Stimulated activated CD4-positive, alpha-beta T cell treated with anti-CD3 and anti-CD28 coated beads, Interleukin-1b, Interleukin-23, amount 100 ng/mL, for 48 hours (primary cell): ENCODE data around the gene UNC50.

Experiments
- DNase-seq: peaks from one replicate; pipeline ENCODE4 v3.0.0-alpha.2; 2020

The UNC50 gene

GRCh38 chr2:98614024-98614739 lies 5.8 kb downstream of the UNC50 start:
- no peak for DNase-seq

- DNase-seq = no peak
Observed at GRCh38 chr2:98615481-98615880, 7.1 kb downstream of the UNC50 start.

- DNase-seq = no peak
Observed at GRCh38 chr2:98617149-98617548, 8.8 kb downstream of the UNC50 start.

GRCh38 chr2:98623657-98624056 lies 15.3 kb downstream of the UNC50 start:
- DNase-seq = no peak

- no peak for DNase-seq
Observed at GRCh38 chr2:98632351-98632750, 24.0 kb downstream of the UNC50 start.

GRCh38 chr2:98634406-98635092 lies 26.2 kb downstream of the UNC50 start:
- peak; percentile 61 for DNase-seq

- DNase-seq = peak; percentile 57
Observed at GRCh38 chr2:98637401-98638147, 29.2 kb downstream of the UNC50 start.

- no peak for DNase-seq
Observed at GRCh38 chr2:98643496-98644100, 35.2 kb downstream of the UNC50 start.

GRCh38 chr2:98647636-98648035 lies 39.2 kb downstream of the UNC50 start:
- no peak for DNase-seq

GRCh38 chr2:98648451-98648850 lies 40.1 kb downstream of the UNC50 start:
- no peak for DNase-seq

GRCh38 chr2:98649135-98649991 lies 41.0 kb downstream of the UNC50 start:
- DNase-seq = peak; percentile 78

- DNase-seq = no peak
Observed at GRCh38 chr2:98649992-98650375, 41.6 kb downstream of the UNC50 start.

- DNase-seq = no peak
Observed at GRCh38 chr2:98650998-98651397, 42.6 kb downstream of the UNC50 start.

- no peak for DNase-seq
Observed at GRCh38 chr2:98654699-98655495, 46.5 kb downstream of the UNC50 start.

- no peak for DNase-seq
Observed at GRCh38 chr2:98656800-98657199, 48.4 kb downstream of the UNC50 start.

GRCh38 chr2:98658816-98659490 lies 50.6 kb downstream of the UNC50 start:
- DNase-seq = no peak

GRCh38 chr2:98659491-98659840 lies 51.1 kb downstream of the UNC50 start:
- DNase-seq = peak; percentile 27

GRCh38 chr2:98663511-98664090 lies 55.2 kb downstream of the UNC50 start:
- DNase-seq = no peak

- DNase-seq = peak; percentile 57
Observed at GRCh38 chr2:98664323-98664722, 55.9 kb downstream of the UNC50 start.

- no peak for DNase-seq
Observed at GRCh38 chr2:98665677-98666076, 57.3 kb downstream of the UNC50 start.
